K562 (cell line): ENCODE measurements around the gene TP53RK. TPM values are rescaled to one million over a fixed set of nuclear protein-coding genes. Genes with fewer than 3 reads are reported as not detected.

Experiments
- ATAC-seq: fragments of 200-7000 bp; cut with Tn5 transposase; 3 replicates; pipeline ENCODE4 v1.9.1; 2020; ENCODE audit warnings: moderate library complexity
- BruUV-seq: library from RNA; stranded (reverse); fragments of 400-500 nt; replicated peaks from 2 replicates; lab custom pipeline; 2021; lab: Mats Ljungman, UMichigan
- CTCF ChIA-PET: fragments of 300-600 bp; formaldehyde crosslinking; extraction: SDS; loops from one replicate; lab custom pipeline; 2021; ENCODE audit warnings: low intra/inter-chr PET ratio; lab: Yijun Ruan, JAX
- POLR2A ChIA-PET: fragments of 300-600, 350-650 bp; sonication (Branson Sonifier 250); formaldehyde crosslinking; extraction: SDS; loops from one replicate; lab custom pipeline; 2021; ENCODE audit warnings: antibody characterized with exemption, inconsistent platforms; lab: Yijun Ruan, JAX
- DNase-seq, 4 experiments: peaks; one replicate each; pipeline versions ENCODE4 v3.0.0 to v3.0.0-alpha.2; 2011 to 2018; ENCODE audit warnings: low spot score in 3 of 4, mixed read lengths in 3 of 4; ENCODE audit errors: extremely low read depth in 1 of 4
- FAIRE-seq: peaks from 2 replicates; lab custom pipeline; 2011; peaks lifted over from hg19 to GRCh38; lab: Jason Lieb, UNC
- H2AFZ ChIP-seq: 2 replicates; pipeline ENCODE4 v1.6.0; 2011; ENCODE audit warnings: low read depth, low read length, control low read depth, inconsistent platforms
- H3K27ac ChIP-seq: fragments of 200-600 bp; 3 replicates; pipeline ENCODE4 v1.8.0; 2011; ENCODE audit warnings: low read depth, mild to moderate bottlenecking, control low read depth, inconsistent platforms, low read length, moderate library complexity, mixed read lengths; ENCODE audit errors: extremely low read depth
- H3K27me3 ChIP-seq, 2 experiments: fragments of 300-600 bp in 1 of 2; 2 replicates in 1 of 2; 3 replicates in 1 of 2; pipeline versions ENCODE4 v1.6.0 to v1.8.0; 2011; ENCODE audit warnings: inconsistent platforms in 2 of 2, low read length in 2 of 2, mild to moderate bottlenecking in 1 of 2, mixed read lengths in 1 of 2, moderate library complexity in 1 of 2; ENCODE audit not compliant: control insufficient read depth in 2 of 2, insufficient read depth in 2 of 2
- H3K36me3 ChIP-seq: fragments of 300-600 bp; 3 replicates; pipeline ENCODE4 v1.8.0; 2011; ENCODE audit warnings: mild to moderate bottlenecking, low read length, inconsistent platforms; ENCODE audit not compliant: control insufficient read depth, insufficient read depth
- H3K4me1 ChIP-seq, 2 experiments: fragments of 200-600 bp in 1 of 2; replicated peaks in 1 of 2; 2 replicates in 1 of 2; 3 replicates in 1 of 2; pipeline versions ENCODE4 v1.5.1 to v1.8.0; 2011; ENCODE audit warnings: inconsistent platforms in 2 of 2, low read length in 2 of 2, mild to moderate bottlenecking in 1 of 2, mixed read lengths in 1 of 2, moderate library complexity in 1 of 2; ENCODE audit not compliant: control insufficient read depth in 2 of 2, insufficient read depth in 2 of 2
- H3K4me2 ChIP-seq: 2 replicates; pipeline ENCODE4 v1.6.1; 2011; ENCODE audit warnings: low read length, control low read depth, inconsistent platforms, mixed read lengths; ENCODE audit not compliant: insufficient read depth
- H3K4me3 ChIP-seq: fragments of 200-600 bp; sonication (generic), shearing (Covaris generic); 2 replicates; pipeline ENCODE4 v1.5.1; 2016; ENCODE audit warnings: control low read depth, inconsistent platforms
- H3K79me2 ChIP-seq: fragments of 200-600 bp; 3 replicates; pipeline ENCODE4 v1.8.0; 2011; ENCODE audit warnings: low read length, inconsistent platforms; ENCODE audit not compliant: control insufficient read depth, insufficient read depth
- H3K9ac ChIP-seq, 2 experiments: 2 replicates each; pipeline versions ENCODE4 v1.6.0 to v1.6.1; 2011; ENCODE audit warnings: low read depth in 2 of 2, low read length in 2 of 2, control low read depth in 1 of 2, inconsistent platforms in 1 of 2, mild to moderate bottlenecking in 1 of 2, mixed read lengths in 1 of 2; ENCODE audit not compliant: insufficient read depth in 1 of 2
- H3K9me1 ChIP-seq: one replicate; pipeline ENCODE4 v1.6.0; 2011; ENCODE audit warnings: inconsistent platforms, mild to moderate bottlenecking, low read length, moderate library complexity; ENCODE audit not compliant: control insufficient read depth, insufficient read depth
- H3K9me3 ChIP-seq: replicated peaks from 2 replicates; pipeline ENCODE4 v1.5.1; 2011; ENCODE audit warnings: low read depth, low read length, inconsistent platforms; ENCODE audit not compliant: control insufficient read depth, insufficient read depth
- H4K20me1 ChIP-seq: replicated peaks from 2 replicates; pipeline ENCODE4 v1.6.1; 2011; ENCODE audit warnings: low read length, inconsistent platforms, mixed read lengths; ENCODE audit not compliant: control insufficient read depth, insufficient read depth
- GABPB1 ChIP-seq: sonication (generic); formaldehyde crosslinking; IDR thresholded peaks from 2 replicates; pipeline ENCODE4 v1.8.0; 2022; ENCODE audit warnings: mild to moderate bottlenecking, missing genetic modification reagents
- RBM25 ChIP-seq: fragments of 200-400 bp; formaldehyde crosslinking; IDR thresholded peaks from 2 replicates; pipeline ENCODE4 v1.6.1; 2018; ENCODE audit warnings: low read length, low read depth, moderate library complexity; ENCODE audit not compliant: severe bottlenecking
- ZNF347 ChIP-seq: fragments of 450-650 bp; formaldehyde crosslinking; IDR thresholded peaks from 2 replicates; pipeline ENCODE4 v1.4.0; 2020; ENCODE audit warnings: low read depth, mild to moderate bottlenecking, moderate library complexity
- ZNF507 ChIP-seq: conservative IDR thresholded peaks from 2 replicates; pipeline ENCODE4 v1.6.1; 2017; ENCODE audit warnings: missing genetic modification characterization, missing compliant biosample characterization
- WGBS: fragments of 100-300 bp; shearing (Covaris generic); methylation state at CpG from one replicate; pipeline ENCODE4 v1.1.6; 2016; ENCODE audit warnings: low coverage, mixed read lengths; ENCODE audit not compliant: insufficient coverage; ENCODE audit errors: missing lambda C conversion rate; 5-methylcytosine and 5-hydroxymethylcytosine counted together
- in situ Hi-C: fragments of 300-500 bp; cut with MboI; formaldehyde crosslinking; loops from 4 replicates; pipeline ENCODE4 v1.15.0; 2018; ENCODE audit warnings: inconsistent platforms, mixed read lengths
- intact Hi-C: fragments of 100-400 bp; cut with micrococcal nuclease; formaldehyde crosslinking; loops from 2 replicates; pipeline ENCODE4 v1.14.2; 2022
- polyA plus RNA-seq, 8 experiments: library from polyadenylated mRNA; depleted of rRNA in 4 of 8; stranded (reverse) in 5 of 8; unstranded in 3 of 8; fragments of >200 nt; fragmentation: Nextera tagmentation in 2 of 8; fragmentation: Illumina TruSeq in 1 of 8; extraction: Ambion mirVana in 2 of 8; extraction: Trizol in 1 of 8; gene quantifications; 2 replicates each; pipeline versions ENCODE4 v1.2.1 to v1.2.3, GENCODE V29; 2011 to 2014; ENCODE audit warnings: inconsistent platforms in 1 of 8, missing spikeins in 1 of 8
- total RNA-seq, 7 experiments: library from RNA; depleted of rRNA in 6 of 7; stranded (reverse); fragments of >200 nt in 6 of 7; fragmentation: Illumina TruSeq in 2 of 7; extraction: Trizol in 2 of 7; gene quantifications; 2 replicates each; pipeline versions ENCODE4 v1.2.1 to v1.2.3, GENCODE V29; 2011 to 2021; ENCODE audit warnings: low replicate concordance in 1 of 7
- TF ChIP-seq, protein P1 (sequence below): fragments of 450-650 bp; IDR thresholded peaks from 2 replicates; pipeline ENCODE4 v1.7.1; 2018; ENCODE audit warnings: mild to moderate bottlenecking, low read depth; ENCODE audit not compliant: partially characterized antibody

The TP53RK gene
- total and polyA plus RNA-seq, 9 of the 15 experiments (the other 6 are each of a cell fraction or from before 2014, with no cell fraction given): 2.9 to 43.5 (median 17.2) TPM

DNA sequence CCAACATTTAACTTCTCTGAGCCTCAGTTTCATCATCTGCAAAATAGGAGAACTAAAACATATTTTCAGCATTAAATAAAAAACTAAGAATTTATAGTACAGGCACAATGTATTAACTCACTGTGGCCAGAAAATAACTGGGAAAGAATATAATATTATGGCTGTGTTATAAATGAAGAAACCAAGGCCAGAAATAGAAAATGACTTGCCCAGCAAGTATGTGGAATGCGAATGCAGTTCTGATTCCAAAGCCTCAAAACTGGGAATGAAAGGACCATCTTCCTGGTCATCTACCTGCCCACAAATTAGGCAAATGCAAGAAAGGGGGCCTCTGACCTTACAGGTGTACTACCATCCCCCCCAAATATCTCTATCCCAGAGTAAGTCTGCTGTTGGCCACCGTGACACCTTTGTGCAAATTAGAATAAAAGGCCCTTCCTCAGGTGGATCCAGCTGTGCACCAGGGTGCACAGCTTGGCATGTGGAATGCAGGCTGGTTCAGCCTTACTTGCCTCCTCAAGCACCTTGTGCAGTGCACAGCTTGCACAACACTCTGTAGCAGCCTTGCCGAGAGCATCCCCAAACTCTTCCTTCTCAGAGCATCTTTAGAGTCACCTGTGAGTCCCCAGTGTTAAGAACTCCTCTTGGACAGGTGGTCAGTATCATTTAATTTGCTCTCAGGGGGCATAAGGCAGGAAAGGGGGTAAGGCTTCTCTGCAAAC is 42.4 kb downstream of the TP53RK start:
- Histone ChIP-seq H3K27ac (no peak overlapping the region), H3K4me1 (peaks cover 20 to 22% of the 10 kb centered on the region in 2 experiments; a peak in 4 of 5 replicates), H3K36me3 (no peaks in the 10 kb centered on the region), H3K79me2 (no peaks in the 10 kb centered on the region), H3K27me3 (no peaks in the 10 kb centered on the region), H3K9ac (no peak overlapping the region), H3K4me3 (no peak overlapping the region), H2AFZ (no peak overlapping the region), H4K20me1 (no peaks in the 10 kb centered on the region; the same call in 1 of the 2 replicates), H3K4me2 (no peak overlapping the region), H3K9me3 (no peaks in the 10 kb centered on the region), H3K9me1 (no peaks in the 10 kb centered on the region)
- ATAC-seq (no peak), FAIRE-seq (no peak), DNase-seq (no peak)
- CTCF ChIA-PET: no interaction called here
- POLR2A ChIA-PET: interaction anchor here (0.8 kb wide), 1 partner anchor 13 kb away, joined by 3 read pairs; no protein-coding TSS in a partner anchor
- intact Hi-C loops: loop anchor here (5.0 to 10.0 kb wide), 2 partner anchors 35 to 82 kb away; no protein-coding TSS in a partner anchor
- TF ChIP-seq ZNF507 (tag): no peak
- no peak for TF ChIP-seq ZNF347 (CRISPR knock-in tag)
- TF ChIP-seq, protein P1, sequence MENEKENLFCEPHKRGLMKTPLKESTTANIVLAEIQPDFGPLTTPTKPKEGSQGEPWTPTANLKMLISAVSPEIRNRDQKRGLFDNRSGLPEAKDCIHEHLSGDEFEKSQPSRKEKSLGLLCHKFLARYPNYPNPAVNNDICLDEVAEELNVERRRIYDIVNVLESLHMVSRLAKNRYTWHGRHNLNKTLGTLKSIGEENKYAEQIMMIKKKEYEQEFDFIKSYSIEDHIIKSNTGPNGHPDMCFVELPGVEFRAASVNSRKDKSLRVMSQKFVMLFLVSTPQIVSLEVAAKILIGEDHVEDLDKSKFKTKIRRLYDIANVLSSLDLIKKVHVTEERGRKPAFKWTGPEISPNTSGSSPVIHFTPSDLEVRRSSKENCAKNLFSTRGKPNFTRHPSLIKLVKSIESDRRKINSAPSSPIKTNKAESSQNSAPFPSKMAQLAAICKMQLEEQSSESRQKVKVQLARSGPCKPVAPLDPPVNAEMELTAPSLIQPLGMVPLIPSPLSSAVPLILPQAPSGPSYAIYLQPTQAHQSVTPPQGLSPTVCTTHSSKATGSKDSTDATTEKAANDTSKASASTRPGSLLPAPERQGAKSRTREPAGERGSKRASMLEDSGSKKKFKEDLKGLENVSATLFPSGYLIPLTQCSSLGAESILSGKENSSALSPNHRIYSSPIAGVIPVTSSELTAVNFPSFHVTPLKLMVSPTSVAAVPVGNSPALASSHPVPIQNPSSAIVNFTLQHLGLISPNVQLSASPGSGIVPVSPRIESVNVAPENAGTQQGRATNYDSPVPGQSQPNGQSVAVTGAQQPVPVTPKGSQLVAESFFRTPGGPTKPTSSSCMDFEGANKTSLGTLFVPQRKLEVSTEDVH: no peak
- TF ChIP-seq GABPB1 (CRISPR knock-in tag): no peak
- peak; percentile 36 for TF ChIP-seq RBM25
- in situ Hi-C loops: no loop called here
- 76% methylated on average over 3 of the region's 3 CpGs for WGBS
- BruUV-seq: no TSS peak
